Neutrophil (primary cell): ENCODE results near the gene SON.

ENCODE experiments used
- H3K27ac ChIP-seq: fragments of 200-600 bp; sonication (generic); 2 replicates; pipeline ENCODE4 v1.5.1; 2016; ENCODE audit warnings: mild to moderate bottlenecking, moderate library complexity
- H3K27me3 ChIP-seq: fragments of 200-600 bp; sonication (generic); 2 replicates; pipeline ENCODE4 v1.6.0; 2016; ENCODE audit warnings: mild to moderate bottlenecking
- H3K36me3 ChIP-seq: fragments of 200-600 bp; sonication (generic); 2 replicates; pipeline ENCODE4 v1.5.1; 2017
- H3K4me1 ChIP-seq, 2 experiments: fragments of 200-600 bp in 1 of 2; sonication (generic) in 1 of 2; 1 replicate in 1 of 2; 2 replicates in 1 of 2; pipeline versions ENCODE4 v1.5.1 to v1.6.1; 2013 to 2016; ENCODE audit warnings: low read depth in 1 of 2, low read length in 1 of 2, mild to moderate bottlenecking in 1 of 2, moderate library complexity in 1 of 2; ENCODE audit not compliant: control insufficient read depth in 1 of 2, insufficient read depth in 1 of 2
- H3K4me3 ChIP-seq, 2 experiments: fragments of 200-600 bp in 1 of 2; sonication (generic) in 1 of 2; 1 replicate in 1 of 2; 2 replicates in 1 of 2; pipeline ENCODE4 v1.5.1; 2013 to 2016; ENCODE audit warnings: low read depth in 1 of 2, low read length in 1 of 2, mild to moderate bottlenecking in 1 of 2, moderate library complexity in 1 of 2
- H3K9me3 ChIP-seq: fragments of 200-600 bp; sonication (generic); 2 replicates; pipeline ENCODE4 v1.5.1; 2016
- CTCF ChIP-seq: fragments of 200-600 bp; sonication (generic); IDR thresholded peaks from 2 replicates; pipeline ENCODE4 v1.5.1; 2016; ENCODE audit warnings: antibody characterized with exemption

Gene SON

GRCh38 chr21:33578214-33578613 is 35.4 kb downstream of the SON start:
- Histone ChIP-seq H3K36me3 (peaks cover 55% of the 10 kb centered on the region), H3K4me1 (peaks cover 5 to 7% of the 10 kb centered on the region in 2 experiments), H3K4me3 (no peak overlapping the region), H3K27ac (peak overlapping the region; percentile 2), H3K9me3 (no peaks in the 10 kb centered on the region), H3K27me3 (no peaks in the 10 kb centered on the region)
- TF ChIP-seq CTCF: no peak

- peaks cover 5 to 7% of the 10 kb centered on the region in 2 experiments for H3K4me1 ChIP-seq
- no peak for TF ChIP-seq CTCF
- peak overlapping the region; percentile 33 for H3K27ac ChIP-seq
- no peaks in the 10 kb centered on the region for H3K27me3 ChIP-seq
- no peak overlapping the region for H3K4me3 ChIP-seq
- no peaks in the 10 kb centered on the region for H3K9me3 ChIP-seq
- peaks cover 46% of the 10 kb centered on the region for H3K36me3 ChIP-seq
Measured at GRCh38 chr21:33578959-33579542, 36.2 kb downstream of the SON start.

- no peaks in the 10 kb centered on the region for H3K9me3 ChIP-seq
- H3K36me3 ChIP-seq: no peaks in the 10 kb centered on the region
- no peak for TF ChIP-seq CTCF
- no peak overlapping the region for H3K4me3 ChIP-seq
- no peak overlapping the region for H3K27ac ChIP-seq
- H3K27me3 ChIP-seq: peaks cover 6% of the 10 kb centered on the region
- H3K4me1 ChIP-seq: peaks cover 13 to 22% of the 10 kb centered on the region in 2 experiments
Measured at GRCh38 chr21:33584455-33584854, 41.6 kb downstream of the SON start.

GRCh38 chr21:33586927-33587326 is 44.1 kb downstream of the SON start:
- H3K27ac ChIP-seq: no peak overlapping the region
- no peaks in the 10 kb centered on the region for H3K9me3 ChIP-seq
- peaks cover 6% of the 10 kb centered on the region for H3K27me3 ChIP-seq
- no peak for TF ChIP-seq CTCF
- no peak overlapping the region for H3K4me3 ChIP-seq
- no peaks in the 10 kb centered on the region for H3K36me3 ChIP-seq
- peaks cover 13 to 19% of the 10 kb centered on the region in 2 experiments for H3K4me1 ChIP-seq

DNA sequence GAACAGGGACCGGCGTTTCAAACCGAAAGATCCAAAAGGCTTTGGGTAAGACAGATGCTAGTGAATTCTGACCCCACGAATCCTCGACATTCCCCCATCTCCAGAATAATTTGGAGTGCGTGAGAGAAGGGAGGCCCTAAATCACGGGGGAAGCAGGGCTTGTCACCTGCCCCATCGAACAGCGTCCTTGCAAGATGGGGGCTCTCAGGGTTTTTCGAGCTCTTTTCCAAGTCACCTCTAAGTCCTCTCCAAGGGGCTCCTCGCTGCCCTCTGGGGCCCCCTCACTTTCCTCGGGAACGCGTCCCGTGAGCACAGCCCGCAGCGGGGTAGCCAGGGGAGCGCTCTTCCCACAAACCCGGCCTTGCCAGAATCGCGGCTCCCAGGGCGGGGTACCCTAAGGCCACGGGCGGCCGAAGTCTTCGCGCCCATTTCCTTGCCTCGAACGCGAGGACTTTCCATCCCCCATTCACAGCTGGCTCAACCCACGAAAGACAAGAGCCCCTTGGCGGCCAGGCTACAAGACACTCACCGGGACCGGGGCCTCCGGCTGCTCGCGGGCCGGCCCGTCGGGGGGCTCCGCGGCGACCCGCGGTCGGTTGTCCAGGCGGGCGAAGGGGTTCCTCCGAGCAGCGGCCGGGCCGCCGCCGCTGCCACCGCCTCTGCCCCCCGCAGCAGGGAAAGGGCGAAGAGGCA is 45.1 kb downstream of the SON start:
- H3K4me3 ChIP-seq: peak overlapping the region; percentile 82 to 94
- no peak for TF ChIP-seq CTCF
- peak overlapping the region; percentile 74 for H3K27ac ChIP-seq

More for the DNA sequence above, 45.1 kb downstream of the SON start:
- peaks cover 6% of the 10 kb centered on the region for H3K27me3 ChIP-seq
- H3K36me3 ChIP-seq: no peaks in the 10 kb centered on the region
- no peaks in the 10 kb centered on the region for H3K9me3 ChIP-seq
- H3K4me1 ChIP-seq: peaks cover 13 to 18% of the 10 kb centered on the region in 2 experiments
